Measurements from ENCODE around the gene CDC14A. TPM values are rescaled to one million over a fixed set of nuclear protein-coding genes. Genes with fewer than 3 reads are reported as not detected.

The CDC14A gene
- total and polyA plus RNA-seq, 2 donors (not counting 3 experiments of a cell fraction or from before 2014, with no cell fraction given): 3.4 to 13.9 TPM

DNA sequence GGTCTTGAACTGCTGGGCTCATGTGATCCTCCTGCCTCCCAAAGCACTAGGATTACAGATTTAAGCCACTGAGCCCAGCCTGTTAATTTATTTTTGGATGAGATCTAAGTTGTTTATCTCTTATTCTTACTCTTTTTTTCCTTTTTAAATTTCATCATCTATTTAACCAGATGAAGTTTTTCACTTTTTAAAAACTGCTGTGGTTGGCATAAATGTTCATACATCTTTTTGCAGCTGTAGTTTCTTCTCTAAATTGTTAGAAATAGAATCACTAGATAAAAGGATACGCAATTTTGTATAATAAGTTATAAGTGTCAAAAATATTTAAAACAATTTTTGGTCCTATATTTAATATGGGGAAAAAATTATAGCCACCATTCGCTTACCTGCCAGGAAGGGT, 105.4 kb downstream of the CDC14A start:
- Histone ChIP-seq H4K20me1 (replicated peaks; ENCODE audit: control insufficient read depth, extremely low read depth, insufficient read depth, low read length) (no peaks in the 10 kb centered on the region), H3K36me3 (ENCODE audit: control insufficient read depth in 2 of 2, extremely low read depth in 1 of 2, insufficient read depth in 2 of 2, low read length in 2 of 2) (no peaks in the 10 kb centered on the region), H3K4me1 (ENCODE audit: control insufficient read depth, extremely low read depth, insufficient read depth, low read length) (peaks cover 4% of the 10 kb centered on the region), H3K9me1 (replicated peaks; ENCODE audit: control insufficient read depth, extremely low read depth, insufficient read depth, low read length) (no peaks in the 10 kb centered on the region), H3K79me2 (ENCODE audit: control insufficient read depth, insufficient read depth, low read length) (no peaks in the 10 kb centered on the region), H3K4me3 (replicated peaks in 1 of 3; ENCODE audit: insufficient read depth in 1 of 3, low read depth in 1 of 3, low read length in 3 of 3) (no peak overlapping the region), H3K9ac (replicated peaks; ENCODE audit: extremely low read depth, insufficient read depth, low read length) (no peak overlapping the region), H3K9me3 (replicated peaks; ENCODE audit: control insufficient read depth, insufficient read depth, low read length) (no peaks in the 10 kb centered on the region), H3K27ac (ENCODE audit: insufficient read depth, low read depth, low read length) (no peak overlapping the region), H3K4me2 (ENCODE audit: insufficient read depth, low read length) (no peak overlapping the region), H2AFZ (ENCODE audit: low read depth, low read length) (no peak overlapping the region), H3K27me3 (ENCODE audit: control insufficient read depth in 2 of 2, insufficient read depth in 2 of 2, low read length in 2 of 2) (no peaks in the 10 kb centered on the region)
- DNase-seq (ENCODE audit: low read depth, low spot score): no peak
- dilution Hi-C loops (cut with MboI; ENCODE audit: extremely low pct_ligation_motif_present, low sequenced_read_pairs): no loop called here
- ChIA-PET POLR2A (no interaction called here), CTCF (interaction anchor here (1.3 to 8.6 kb wide), 3 partner anchors 168 to 429 kb away, joined by 4 to 261 read pairs (median 73); no protein-coding TSS in a partner anchor)
- intact Hi-C loops (cut with micrococcal nuclease): loop anchor here (2.0 to 10.0 kb wide), 5 partner anchors 190 to 483 kb away; partner anchors contain the start of genes RTCA, SASS6 and TRMT13
- TF ChIP-seq FOS (IDR thresholded peaks at IDR 0.05; ENCODE audit: borderline replicate concordance, insufficient read depth, low read length) (no peak), GATA2 (IDR thresholded peaks at IDR 0.05; ENCODE audit: insufficient read depth, insufficient read length, low read depth, low read length) (no peak)
- BruUV-seq (replicated peaks): no TSS peak
- FAIRE-seq: no peak

DNA sequence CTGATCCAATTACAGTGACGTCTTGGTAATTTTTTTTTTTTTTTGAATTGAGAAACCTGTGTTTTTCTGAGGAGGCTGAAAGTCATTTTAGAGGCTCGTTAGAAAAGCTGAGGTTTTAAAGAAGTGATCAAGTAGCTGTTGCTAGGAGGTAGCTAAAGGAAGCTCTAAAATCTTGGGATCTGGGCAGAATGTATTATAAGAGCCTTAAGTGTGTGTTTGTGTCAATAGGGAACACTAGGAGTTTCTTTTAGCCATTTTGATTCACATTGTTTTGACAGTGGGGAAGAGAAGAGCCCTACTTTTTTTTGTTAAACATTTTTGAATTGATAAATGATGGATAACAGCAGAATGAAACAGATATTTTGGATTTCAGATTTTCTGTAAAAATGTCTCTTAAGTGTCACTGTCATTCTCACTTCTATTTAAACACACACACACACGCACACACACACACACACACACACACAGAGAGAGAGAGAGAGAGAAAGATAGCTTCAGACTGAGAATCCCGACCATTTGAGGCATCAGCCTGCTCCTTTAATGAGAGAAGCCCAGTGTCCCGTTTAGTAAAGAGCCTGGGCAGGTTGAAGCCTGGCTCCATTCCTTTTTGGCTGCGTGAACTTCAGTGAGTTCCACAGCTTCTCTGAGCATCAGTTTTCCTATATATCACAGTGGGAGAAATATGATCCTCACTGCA, 106.5 kb downstream of the CDC14A start:
- FAIRE-seq: no peak
- Histone ChIP-seq H3K4me1 (ENCODE audit: control insufficient read depth, extremely low read depth, insufficient read depth, low read length) (peaks cover 4% of the 10 kb centered on the region), H3K36me3 (ENCODE audit: control insufficient read depth in 2 of 2, extremely low read depth in 1 of 2, insufficient read depth in 2 of 2, low read length in 2 of 2) (no peaks in the 10 kb centered on the region), H4K20me1 (replicated peaks; ENCODE audit: control insufficient read depth, extremely low read depth, insufficient read depth, low read length) (no peaks in the 10 kb centered on the region), H3K79me2 (ENCODE audit: control insufficient read depth, insufficient read depth, low read length) (no peaks in the 10 kb centered on the region), H3K27me3 (ENCODE audit: control insufficient read depth in 2 of 2, insufficient read depth in 2 of 2, low read length in 2 of 2) (no peaks in the 10 kb centered on the region), H3K9me3 (replicated peaks; ENCODE audit: control insufficient read depth, insufficient read depth, low read length) (no peaks in the 10 kb centered on the region), H3K9ac (replicated peaks; ENCODE audit: extremely low read depth, insufficient read depth, low read length) (no peak overlapping the region), H2AFZ (ENCODE audit: low read depth, low read length) (peak overlapping the region; percentile 30), H3K4me3 (replicated peaks in 1 of 3; ENCODE audit: insufficient read depth in 1 of 3, low read depth in 1 of 3, low read length in 3 of 3) (no peak overlapping the region), H3K4me2 (ENCODE audit: insufficient read depth, low read length) (no peak overlapping the region), H3K27ac (ENCODE audit: insufficient read depth, low read depth, low read length) (no peak overlapping the region), H3K9me1 (replicated peaks; ENCODE audit: control insufficient read depth, extremely low read depth, insufficient read depth, low read length) (no peaks in the 10 kb centered on the region)
- DNase-seq (ENCODE audit: low read depth, low spot score): no peak
- dilution Hi-C loops (cut with MboI; ENCODE audit: extremely low pct_ligation_motif_present, low sequenced_read_pairs) (no loop called here), intact Hi-C loops (cut with micrococcal nuclease) (loop anchor here (1.0 to 10.0 kb wide), 9 partner anchors 107 to 651 kb away; partner anchors contain the start of genes CDC14A, RTCA, SASS6 and TRMT13)
- POLR2A ChIA-PET: no interaction called here
- no TSS peak for BruUV-seq (replicated peaks)
- TF ChIP-seq GATA2 (IDR thresholded peaks at IDR 0.05; ENCODE audit: insufficient read depth, insufficient read length, low read depth, low read length): no peak
- no peak for TF ChIP-seq POLR2AphosphoS5 (IDR thresholded peaks at IDR 0.05; ENCODE audit: insufficient read depth, low read depth, low read length)
- no peak for TF ChIP-seq EZH2 (IDR thresholded peaks at IDR 0.05; ENCODE audit: borderline replicate concordance, low read depth, low read length, severe bottlenecking)
- TF ChIP-seq MYC (IDR thresholded peaks at IDR 0.05; ENCODE audit: low read depth, low read length): no peak
- TF ChIP-seq POLR2A (IDR thresholded peaks at IDR 0.05; ENCODE audit: low read depth, low read length): no peak
- TF ChIP-seq, protein P1, sequence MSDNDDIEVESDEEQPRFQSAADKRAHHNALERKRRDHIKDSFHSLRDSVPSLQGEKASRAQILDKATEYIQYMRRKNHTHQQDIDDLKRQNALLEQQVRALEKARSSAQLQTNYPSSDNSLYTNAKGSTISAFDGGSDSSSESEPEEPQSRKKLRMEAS (IDR thresholded peaks at IDR 0.05; ENCODE audit: insufficient read depth, insufficient read length): no peak
- TF ChIP-seq, protein P2, sequence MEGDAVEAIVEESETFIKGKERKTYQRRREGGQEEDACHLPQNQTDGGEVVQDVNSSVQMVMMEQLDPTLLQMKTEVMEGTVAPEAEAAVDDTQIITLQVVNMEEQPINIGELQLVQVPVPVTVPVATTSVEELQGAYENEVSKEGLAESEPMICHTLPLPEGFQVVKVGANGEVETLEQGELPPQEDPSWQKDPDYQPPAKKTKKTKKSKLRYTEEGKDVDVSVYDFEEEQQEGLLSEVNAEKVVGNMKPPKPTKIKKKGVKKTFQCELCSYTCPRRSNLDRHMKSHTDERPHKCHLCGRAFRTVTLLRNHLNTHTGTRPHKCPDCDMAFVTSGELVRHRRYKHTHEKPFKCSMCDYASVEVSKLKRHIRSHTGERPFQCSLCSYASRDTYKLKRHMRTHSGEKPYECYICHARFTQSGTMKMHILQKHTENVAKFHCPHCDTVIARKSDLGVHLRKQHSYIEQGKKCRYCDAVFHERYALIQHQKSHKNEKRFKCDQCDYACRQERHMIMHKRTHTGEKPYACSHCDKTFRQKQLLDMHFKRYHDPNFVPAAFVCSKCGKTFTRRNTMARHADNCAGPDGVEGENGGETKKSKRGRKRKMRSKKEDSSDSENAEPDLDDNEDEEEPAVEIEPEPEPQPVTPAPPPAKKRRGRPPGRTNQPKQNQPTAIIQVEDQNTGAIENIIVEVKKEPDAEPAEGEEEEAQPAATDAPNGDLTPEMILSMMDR (IDR thresholded peaks at IDR 0.05; ENCODE audit: extremely low read depth in 1 of 2, insufficient read depth in 1 of 2, low read depth in 1 of 2, low read length in 2 of 2): no peak
- TF ChIP-seq FOS (IDR thresholded peaks at IDR 0.05; ENCODE audit: borderline replicate concordance, insufficient read depth, low read length): no peak
- no peak for TF ChIP-seq JUN (IDR thresholded peaks at IDR 0.05; ENCODE audit: borderline replicate concordance, insufficient read depth, insufficient read length, low read depth)
- CTCF ChIA-PET: interaction anchor here (0.5 to 8.6 kb wide), 78 partner anchors 7 to 703 kb away, joined by 3 to 261 read pairs (median 4); partner anchors contain the start of genes CDC14A, EXTL2, FRRS1 and RTCA

All from endothelial cell of umbilical vein (primary cell).